GM18508 (cell line): ENCODE data around the gene HTR6.

Source experiments
- ATAC-seq: cut with Tn5 transposase; IDR thresholded peaks from one replicate; pipeline ENCODE4 v1.9.1; 2021; ENCODE audit warnings: moderate number of reproducible peaks; ENCODE audit not compliant: insufficient read depth, unreplicated experiment

The HTR6 gene

GRCh38 chr1:19654886-19655717 is 9.6 kb upstream of the HTR6 start:
- no peak for ATAC-seq

DNA sequence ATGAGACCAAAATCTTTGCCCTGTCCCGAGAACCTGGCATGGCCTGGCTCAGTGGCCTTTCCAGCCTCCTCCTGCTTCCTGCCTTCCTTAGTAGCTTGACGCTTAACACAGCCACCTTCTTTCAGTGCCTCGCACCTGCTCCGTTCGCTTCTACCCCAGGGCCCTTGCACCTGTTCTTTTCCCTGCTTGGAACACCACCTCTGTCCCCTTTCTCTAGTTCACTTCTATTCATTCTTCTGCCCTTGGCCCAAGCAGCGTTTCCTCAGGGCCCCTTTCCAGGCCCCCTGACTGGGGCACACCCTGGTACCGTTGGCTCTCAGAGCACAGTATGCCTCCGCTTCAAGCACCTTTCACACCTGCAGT is 9.0 kb upstream of the HTR6 start:
- no peak for ATAC-seq

- no peak for ATAC-seq
Measured at GRCh38 chr1:19656134-19656779, 8.4 kb upstream of the HTR6 start.

DNA sequence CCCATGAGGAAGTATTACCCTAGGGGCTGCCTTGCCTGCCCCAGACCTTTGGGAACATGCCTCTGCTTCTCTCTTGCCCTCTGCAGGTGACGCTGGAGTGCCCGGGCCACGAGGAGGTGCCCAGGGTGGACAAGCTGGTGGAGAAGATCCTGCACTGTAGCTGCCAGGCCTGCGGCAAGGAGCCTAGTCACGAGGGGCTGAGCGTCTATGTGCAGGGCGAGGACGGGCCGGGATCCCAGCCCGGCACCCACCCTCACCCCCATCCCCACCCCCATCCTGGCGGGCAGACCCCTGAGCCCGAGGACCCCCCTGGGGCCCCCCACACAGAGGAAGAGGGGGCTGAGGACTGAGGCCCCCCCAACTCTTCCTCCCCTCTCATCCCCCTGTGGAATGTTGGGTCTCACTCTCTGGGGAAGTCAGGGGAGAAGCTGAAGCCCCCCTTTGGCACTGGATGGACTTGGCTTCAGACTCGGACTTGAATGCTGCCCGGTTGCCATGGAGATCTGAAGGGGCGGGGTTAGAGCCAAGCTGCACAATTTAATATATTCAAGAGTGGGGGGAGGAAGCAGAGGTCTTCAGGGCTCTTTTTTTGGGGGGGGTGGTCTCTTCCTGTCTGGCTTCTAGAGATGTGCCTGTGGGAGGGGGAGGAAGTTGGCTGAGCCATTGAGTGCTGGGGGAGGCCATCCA is 7.8 kb upstream of the HTR6 start:
- ATAC-seq, result no peak

DNA sequence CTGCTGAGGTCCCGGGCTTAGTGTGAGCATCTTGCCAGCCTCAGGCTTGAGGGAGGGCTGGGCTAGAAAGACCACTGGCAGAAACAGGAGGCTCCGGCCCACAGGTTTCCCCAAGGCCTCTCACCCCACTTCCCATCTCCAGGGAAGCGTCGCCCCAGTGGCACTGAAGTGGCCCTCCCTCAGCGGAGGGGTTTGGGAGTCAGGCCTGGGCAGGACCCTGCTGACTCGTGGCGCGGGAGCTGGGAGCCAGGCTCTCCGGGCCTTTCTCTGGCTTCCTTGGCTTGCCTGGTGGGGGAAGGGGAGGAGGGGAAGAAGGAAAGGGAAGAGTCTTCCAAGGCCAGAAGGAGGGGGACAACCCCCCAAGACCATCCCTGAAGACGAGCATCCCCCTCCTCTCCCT is 7.2 kb upstream of the HTR6 start:
- no peak for ATAC-seq

- ATAC-seq, result no peak
Measured at GRCh38 chr1:19658186-19658585, 6.5 kb upstream of the HTR6 start.

GRCh38 chr1:19661721-19662228 is 2.9 kb upstream of the HTR6 start:
- ATAC-seq, result no peak

GRCh38 chr1:19662313-19662712 is 2.4 kb upstream of the HTR6 start:
- ATAC-seq, result no peak

- no peak for ATAC-seq
Measured at GRCh38 chr1:19665186-19665495, 466 bp downstream of the HTR6 start.

DNA sequence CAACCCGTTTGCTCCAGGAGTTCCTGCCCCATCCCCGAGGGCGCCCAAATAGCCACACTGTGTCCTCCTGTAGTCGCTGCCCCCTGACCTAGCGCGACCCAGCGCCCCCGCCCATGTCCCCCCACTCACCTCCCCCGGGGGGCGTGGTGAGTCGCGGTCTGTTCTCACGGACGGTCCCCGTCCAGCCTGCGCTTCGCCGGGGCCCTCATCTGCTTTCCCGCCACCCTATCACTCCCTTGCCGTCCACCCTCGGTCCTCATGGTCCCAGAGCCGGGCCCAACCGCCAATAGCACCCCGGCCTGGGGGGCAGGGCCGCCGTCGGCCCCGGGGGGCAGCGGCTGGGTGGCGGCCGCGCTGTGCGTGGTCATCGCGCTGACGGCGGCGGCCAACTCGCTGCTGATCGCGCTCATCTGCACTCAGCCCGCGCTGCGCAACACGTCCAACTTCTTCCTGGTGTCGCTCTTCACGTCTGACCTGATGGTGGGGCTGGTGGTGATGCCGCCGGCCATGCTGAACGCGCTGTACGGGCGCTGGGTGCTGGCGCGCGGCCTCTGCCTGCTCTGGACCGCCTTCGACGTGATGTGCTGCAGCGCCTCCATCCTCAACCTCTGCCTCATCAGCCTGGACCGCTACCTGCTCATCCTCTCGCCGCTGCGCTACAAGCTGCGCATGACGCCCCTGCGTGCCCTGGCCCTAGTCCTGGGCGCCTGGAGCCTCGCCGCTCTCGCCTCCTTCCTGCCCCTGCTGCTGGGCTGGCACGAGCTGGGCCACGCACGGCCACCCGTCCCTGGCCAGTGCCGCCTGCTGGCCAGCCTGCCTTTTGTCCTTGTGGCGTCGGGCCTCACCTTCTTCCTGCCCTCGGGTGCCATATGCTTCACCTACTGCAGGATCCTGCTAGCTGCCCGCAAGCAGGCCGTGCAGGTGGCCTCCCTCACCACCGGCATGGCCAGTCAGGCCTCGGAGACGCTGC is 1.1 kb downstream of the HTR6 start:
- ATAC-seq, result no peak

GRCh38 chr1:19668888-19669287 is 4.2 kb downstream of the HTR6 start:
- no peak for ATAC-seq

- ATAC-seq, result no peak
Measured at GRCh38 chr1:19670787-19671186, 6.1 kb downstream of the HTR6 start.

GRCh38 chr1:19672237-19672636 is 7.6 kb downstream of the HTR6 start:
- no peak for ATAC-seq

- ATAC-seq, result no peak
Measured at GRCh38 chr1:19675797-19676196, 11.1 kb downstream of the HTR6 start.

- no peak for ATAC-seq
Measured at GRCh38 chr1:19676438-19676922, 11.8 kb downstream of the HTR6 start.

GRCh38 chr1:19678493-19678892 is 13.8 kb downstream of the HTR6 start:
- ATAC-seq, result no peak

- ATAC-seq, result no peak
Measured at GRCh38 chr1:19678931-19679453, 14.3 kb downstream of the HTR6 start.

DNA sequence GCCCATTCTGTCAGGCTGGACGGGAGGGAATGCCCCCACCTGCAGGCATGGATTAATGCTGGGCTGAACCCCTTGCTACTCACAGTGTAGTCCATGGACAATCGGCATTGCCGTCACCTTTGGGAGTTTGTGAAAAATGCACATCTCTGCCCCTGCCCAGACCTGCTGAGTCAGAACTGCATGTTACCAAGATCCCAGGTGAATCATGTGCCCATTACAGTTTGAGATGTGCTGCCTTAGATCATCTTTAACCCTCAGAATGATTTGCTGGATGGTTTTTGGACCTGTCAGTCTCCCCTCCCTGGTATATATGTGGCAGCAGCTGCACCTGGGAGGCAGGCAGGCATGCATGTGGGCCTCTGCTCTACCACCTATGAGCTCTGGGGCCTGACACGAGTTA is 15.0 kb downstream of the HTR6 start:
- no peak for ATAC-seq

DNA sequence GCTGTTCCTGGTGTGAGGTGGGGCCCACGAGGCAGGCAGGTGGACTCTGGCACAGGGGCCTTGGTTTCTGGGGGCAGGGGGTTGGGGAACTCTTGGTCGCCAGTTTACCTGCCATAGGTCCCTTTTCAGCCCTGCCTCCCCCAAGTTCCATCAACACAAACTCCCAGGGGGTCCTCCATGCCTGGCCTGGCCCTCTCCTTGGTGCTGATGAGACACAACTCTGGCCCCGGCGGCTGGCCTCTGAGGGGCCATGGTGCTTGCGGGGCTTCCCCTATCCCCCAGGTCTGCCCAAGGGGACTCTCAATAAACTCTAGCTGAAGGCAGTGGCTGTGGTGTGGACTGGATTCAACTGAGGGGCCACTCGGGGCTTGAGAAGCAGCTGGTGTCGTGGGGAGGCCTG is 16.0 kb downstream of the HTR6 start:
- no peak for ATAC-seq

GRCh38 chr1:19682257-19682656 is 17.6 kb downstream of the HTR6 start:
- ATAC-seq, result no peak
